ENCODE data around the gene NGFR.

NGFR gene

DNA sequence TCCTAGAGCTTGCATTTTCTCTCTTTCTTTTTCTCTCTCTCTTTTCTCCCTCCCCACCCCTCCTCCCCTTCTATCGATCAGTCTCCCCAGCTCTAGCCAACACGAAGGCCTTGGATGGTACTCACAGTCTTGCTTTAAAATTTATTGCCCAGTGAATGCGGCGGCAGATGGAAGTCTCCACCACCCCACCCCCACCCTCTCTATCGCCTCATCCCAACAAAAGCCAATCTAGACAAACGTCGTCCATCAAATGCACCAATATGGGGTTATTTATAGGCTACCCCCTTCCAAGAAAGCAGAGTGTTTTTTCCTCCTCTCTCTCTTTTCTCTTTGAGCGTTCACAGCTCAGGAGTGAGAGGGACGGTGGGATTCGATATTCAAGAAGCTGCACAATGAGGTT, 10.5 kb upstream of the NGFR start:
- no peaks in the 10 kb centered on the region for H3F3A ChIP-seq (ENCODE audit: insufficient read depth)
- no peaks in the 10 kb centered on the region for H3K9me2 ChIP-seq (replicated peaks; ENCODE audit: insufficient read depth, low read length)
- no peak overlapping the region for H3K4me2 ChIP-seq (ENCODE audit: low read depth, low read length, poor library complexity, severe bottlenecking)
- H3K9me3 ChIP-seq (ENCODE audit: insufficient read depth, low read length) = no peaks in the 10 kb centered on the region
- no peak overlapping the region for H3K27ac ChIP-seq (ENCODE audit: low read depth, low read length)
- no peak overlapping the region for H3K9ac ChIP-seq (ENCODE audit: low read length)
- no peaks in the 10 kb centered on the region for H3K79me2 ChIP-seq (ENCODE audit: insufficient read depth, low read length)
- TF ChIP-seq EZH2phosphoT487 (conservative IDR thresholded peaks at IDR 0.05; ENCODE audit: low read length) = no peak
- TF ChIP-seq, protein P1, sequence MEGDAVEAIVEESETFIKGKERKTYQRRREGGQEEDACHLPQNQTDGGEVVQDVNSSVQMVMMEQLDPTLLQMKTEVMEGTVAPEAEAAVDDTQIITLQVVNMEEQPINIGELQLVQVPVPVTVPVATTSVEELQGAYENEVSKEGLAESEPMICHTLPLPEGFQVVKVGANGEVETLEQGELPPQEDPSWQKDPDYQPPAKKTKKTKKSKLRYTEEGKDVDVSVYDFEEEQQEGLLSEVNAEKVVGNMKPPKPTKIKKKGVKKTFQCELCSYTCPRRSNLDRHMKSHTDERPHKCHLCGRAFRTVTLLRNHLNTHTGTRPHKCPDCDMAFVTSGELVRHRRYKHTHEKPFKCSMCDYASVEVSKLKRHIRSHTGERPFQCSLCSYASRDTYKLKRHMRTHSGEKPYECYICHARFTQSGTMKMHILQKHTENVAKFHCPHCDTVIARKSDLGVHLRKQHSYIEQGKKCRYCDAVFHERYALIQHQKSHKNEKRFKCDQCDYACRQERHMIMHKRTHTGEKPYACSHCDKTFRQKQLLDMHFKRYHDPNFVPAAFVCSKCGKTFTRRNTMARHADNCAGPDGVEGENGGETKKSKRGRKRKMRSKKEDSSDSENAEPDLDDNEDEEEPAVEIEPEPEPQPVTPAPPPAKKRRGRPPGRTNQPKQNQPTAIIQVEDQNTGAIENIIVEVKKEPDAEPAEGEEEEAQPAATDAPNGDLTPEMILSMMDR (IDR thresholded peaks at IDR 0.05; ENCODE audit: insufficient read depth, low read length, poor library complexity, severe bottlenecking) = no peak
- no peak overlapping the region for H3K4me3 ChIP-seq (ENCODE audit: insufficient read depth, low read length, poor library complexity, severe bottlenecking)
- no peak overlapping the region for H2AFZ ChIP-seq (ENCODE audit: low read depth, low read length, severe bottlenecking)
- no peaks in the 10 kb centered on the region for H3K27me3 ChIP-seq (ENCODE audit: low read length)
- no peaks in the 10 kb centered on the region for H3K36me3 ChIP-seq (ENCODE audit: low read length)
- H4K20me1 ChIP-seq (ENCODE audit: low read depth, low read length) = no peaks in the 10 kb centered on the region

DNA sequence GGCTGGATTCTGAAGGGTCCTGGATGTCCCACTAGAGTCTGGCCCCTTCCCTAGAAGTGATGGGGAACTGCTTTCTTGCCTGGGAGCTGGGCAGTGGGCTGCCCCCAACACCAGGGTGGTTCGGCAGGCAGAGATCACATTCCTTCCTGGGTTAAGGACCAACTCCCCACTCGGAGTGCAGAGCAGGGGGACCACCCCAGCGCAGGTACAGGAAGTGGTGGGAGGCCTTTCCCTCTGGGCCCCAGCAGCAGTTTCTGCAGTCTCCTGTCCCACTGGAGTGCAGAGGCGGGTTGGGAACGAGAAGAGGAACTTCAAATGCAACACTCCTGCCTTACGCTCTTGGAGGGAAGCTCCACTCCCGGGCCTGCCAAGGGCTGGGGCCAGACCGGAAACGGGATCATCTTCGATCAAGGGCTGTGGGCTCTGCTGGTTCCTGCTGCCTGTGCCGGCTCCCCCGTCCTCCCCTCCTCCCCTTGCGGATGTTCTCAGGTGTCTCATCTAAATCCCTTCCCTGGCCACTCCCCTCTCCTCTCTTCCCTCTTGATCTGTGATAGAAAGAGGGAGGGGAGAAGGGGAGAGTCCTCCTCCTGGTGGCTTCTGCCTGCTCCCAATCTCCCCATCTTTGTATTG, 9.0 kb upstream of the NGFR start:
- Histone ChIP-seq H2AFZ (ENCODE audit: low read depth, low read length, severe bottlenecking) (no peak overlapping the region), H3K4me3 (ENCODE audit: insufficient read depth, low read length, poor library complexity, severe bottlenecking) (no peak overlapping the region), H3K27ac (ENCODE audit: low read depth, low read length) (no peak overlapping the region), H3K9ac (ENCODE audit: low read length) (no peak overlapping the region), H3K9me2 (replicated peaks; ENCODE audit: insufficient read depth, low read length) (no peaks in the 10 kb centered on the region), H3K79me2 (ENCODE audit: insufficient read depth, low read length) (no peaks in the 10 kb centered on the region), H3K27me3 (ENCODE audit: low read length) (no peaks in the 10 kb centered on the region), H4K20me1 (ENCODE audit: low read depth, low read length) (no peaks in the 10 kb centered on the region), H3F3A (ENCODE audit: insufficient read depth) (no peaks in the 10 kb centered on the region), H3K4me2 (ENCODE audit: low read depth, low read length, poor library complexity, severe bottlenecking) (no peak overlapping the region), H3K36me3 (ENCODE audit: low read length) (no peaks in the 10 kb centered on the region), H3K9me3 (ENCODE audit: insufficient read depth, low read length) (no peaks in the 10 kb centered on the region)
- TF ChIP-seq, protein P1 (IDR thresholded peaks at IDR 0.05; ENCODE audit: insufficient read depth, low read length, poor library complexity, severe bottlenecking) = no peak
- TF ChIP-seq EZH2phosphoT487 (conservative IDR thresholded peaks at IDR 0.05; ENCODE audit: low read length) = no peak

DNA sequence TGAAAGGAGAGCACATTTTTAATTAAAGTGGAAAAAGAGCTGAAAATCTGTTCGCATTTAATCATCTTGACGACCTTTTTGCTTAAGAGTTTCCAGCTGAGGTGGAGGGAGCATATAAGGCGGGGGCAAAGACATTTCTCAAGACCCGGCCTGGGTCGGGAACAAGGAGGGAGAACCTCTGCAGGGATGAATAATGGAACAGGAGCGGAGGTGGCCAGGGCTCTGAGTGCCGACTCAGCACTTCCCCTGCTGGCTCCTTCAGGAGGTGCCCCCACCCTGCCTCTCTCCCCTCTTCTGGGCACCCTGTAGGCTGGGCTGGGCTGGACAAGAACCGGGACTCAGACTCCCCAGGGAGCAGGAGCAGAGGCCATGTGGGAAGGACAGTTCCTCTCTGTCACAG, 7.9 kb upstream of the NGFR start:
- Histone ChIP-seq H3K9me3 (ENCODE audit: insufficient read depth, low read length) (no peaks in the 10 kb centered on the region), H3K79me2 (ENCODE audit: insufficient read depth, low read length) (no peaks in the 10 kb centered on the region), H3K4me3 (ENCODE audit: insufficient read depth, low read length, poor library complexity, severe bottlenecking) (no peak overlapping the region), H3K27me3 (ENCODE audit: low read length) (no peaks in the 10 kb centered on the region), H3K27ac (ENCODE audit: low read depth, low read length) (no peak overlapping the region), H3K4me2 (ENCODE audit: low read depth, low read length, poor library complexity, severe bottlenecking) (no peak overlapping the region), H4K20me1 (ENCODE audit: low read depth, low read length) (no peaks in the 10 kb centered on the region), H3K9ac (ENCODE audit: low read length) (no peak overlapping the region), H2AFZ (ENCODE audit: low read depth, low read length, severe bottlenecking) (no peak overlapping the region), H3K9me2 (replicated peaks; ENCODE audit: insufficient read depth, low read length) (no peaks in the 10 kb centered on the region), H3F3A (ENCODE audit: insufficient read depth) (no peaks in the 10 kb centered on the region), H3K36me3 (ENCODE audit: low read length) (no peaks in the 10 kb centered on the region)
- TF ChIP-seq, protein P1 (IDR thresholded peaks at IDR 0.05; ENCODE audit: insufficient read depth, low read length, poor library complexity, severe bottlenecking) = no peak
- no peak for TF ChIP-seq EZH2phosphoT487 (conservative IDR thresholded peaks at IDR 0.05; ENCODE audit: low read length)
